ENCODE results near the gene NHSL2.

NHSL2 gene

GRCh38 chrX:72182924-72183323 lies 272.3 kb downstream of the NHSL2 start:
- no peak for DNase-seq (ENCODE audit: low read depth)

DNA sequence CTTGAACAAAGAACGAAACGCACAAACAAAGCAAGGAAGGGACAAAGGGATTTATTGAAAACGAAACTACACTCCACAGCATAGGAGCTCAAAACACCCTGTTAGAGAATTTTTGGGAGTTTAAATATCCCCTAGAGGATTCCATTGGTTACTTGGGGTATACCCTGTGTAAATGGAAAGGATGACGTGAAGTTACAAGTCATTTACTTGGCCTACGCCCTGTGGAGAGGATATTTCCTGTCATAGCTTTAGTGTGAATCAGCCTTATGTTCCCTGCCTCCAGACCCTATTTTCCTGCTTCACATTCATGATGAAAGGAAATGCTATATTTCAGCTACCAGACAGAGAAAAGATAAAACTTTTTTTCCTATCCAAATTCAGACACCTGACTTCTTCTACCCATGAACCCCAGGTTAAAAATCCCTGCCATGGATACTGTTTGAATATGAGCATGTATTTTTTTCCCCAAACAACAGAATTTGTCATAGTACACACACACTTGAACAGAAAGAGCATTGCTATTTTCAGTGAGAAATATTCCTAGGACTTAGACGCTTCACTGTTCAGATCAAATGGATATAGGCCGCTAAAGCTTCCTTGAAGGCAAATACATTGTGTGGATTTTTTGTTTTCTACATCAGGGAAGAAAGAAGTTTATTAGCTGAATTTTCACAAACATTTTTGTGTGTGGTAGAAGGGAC lies 291.3 kb downstream of the NHSL2 start:
- no peak for DNase-seq (ENCODE audit: low read depth)
